T-helper 2 cell treated with Interferon-gamma antibody and Interleukin-4, amounts not matched to agents 100 ng/mL and 5 ng/mL, for 36 hours (primary cell): Measurements from ENCODE around the gene LY6G5C. TPM values are rescaled to one million over a fixed set of nuclear protein-coding genes. Genes with fewer than 3 reads are reported as not detected.

Experiments used
- intact Hi-C: fragments of 100-400 bp; cut with micrococcal nuclease; formaldehyde crosslinking; loops from one replicate; pipeline ENCODE4 v1.15.1; 2023
- total RNA-seq: library from RNA; stranded (reverse); gene quantifications from 2 replicates; pipeline ENCODE4 v1.2.3, GENCODE V29; 2022

Gene LY6G5C
- total RNA-seq, 1 donor from 2014 or later = 4.2 TPM

GRCh38 chr6:31645325-31645724 is 35.5 kb downstream of the LY6G5C start:
- intact Hi-C loops = no loop called here

GRCh38 chr6:31643818-31644454 is 36.9 kb downstream of the LY6G5C start:
- intact Hi-C loops = no loop called here

GRCh38 chr6:31642798-31643570 is 37.9 kb downstream of the LY6G5C start:
- intact Hi-C loops = no loop called here

GRCh38 chr6:31641370-31641769 is 39.5 kb downstream of the LY6G5C start:
- intact Hi-C loops = no loop called here

- intact Hi-C loops = no loop called here
These were observed 40.3 kb downstream of the LY6G5C start for GRCh38 chr6:31640612-31641011.

- intact Hi-C loops = no loop called here
These were observed 41.4 kb downstream of the LY6G5C start for GRCh38 chr6:31639449-31639861.

GRCh38 chr6:31639043-31639442 is 41.8 kb downstream of the LY6G5C start:
- intact Hi-C loops = no loop called here

GRCh38 chr6:31636698-31637596 is 43.9 kb downstream of the LY6G5C start:
- intact Hi-C loops = no loop called here

- intact Hi-C loops = no loop called here
These were observed 45.8 kb downstream of the LY6G5C start for GRCh38 chr6:31634969-31635575.

GRCh38 chr6:31634131-31634530 is 46.7 kb downstream of the LY6G5C start:
- intact Hi-C loops = no loop called here

GRCh38 chr6:31633447-31633846 is 47.4 kb downstream of the LY6G5C start:
- intact Hi-C loops = no loop called here

- intact Hi-C loops = no loop called here
These were observed 48.5 kb downstream of the LY6G5C start for GRCh38 chr6:31632279-31632946.

- intact Hi-C loops = no loop called here
These were observed 49.1 kb downstream of the LY6G5C start for GRCh38 chr6:31631681-31632278.

- intact Hi-C loops = no loop called here
These were observed 49.7 kb downstream of the LY6G5C start for GRCh38 chr6:31631209-31631608.

GRCh38 chr6:31630177-31630934 is 50.5 kb downstream of the LY6G5C start:
- intact Hi-C loops = no loop called here

- intact Hi-C loops = no loop called here
These were observed 51.9 kb downstream of the LY6G5C start for GRCh38 chr6:31629014-31629413.

GRCh38 chr6:31627690-31628287 is 53.1 kb downstream of the LY6G5C start:
- intact Hi-C loops = no loop called here

- intact Hi-C loops = no loop called here
These were observed 53.9 kb downstream of the LY6G5C start for GRCh38 chr6:31626952-31627351.
